A549 (cell line): ENCODE data around the gene CREB5. TPM values are rescaled to one million over a fixed set of nuclear protein-coding genes. Genes with fewer than 3 reads are reported as not detected.

Source experiments
- ATAC-seq, 2 experiments: fragments of 200-7000 bp in 1 of 2; fragments of >200 bp in 1 of 2; cut with Nextera tagmentation in 1 of 2; cut with Tn5 transposase in 1 of 2; 3 replicates each; pipeline versions ENCODE4 v1.8.0 to v1.9.1; 2018 to 2020; ENCODE audit warnings: mild to moderate bottlenecking in 1 of 2, moderate library complexity in 1 of 2
- CTCF ChIA-PET: fragments of 300-600 bp; sonication (Branson Sonifier 250); formaldehyde crosslinking; extraction: SDS; loops from one replicate; lab custom pipeline; 2021; ENCODE audit warnings: antibody characterized with exemption, inconsistent platforms; lab: Yijun Ruan, JAX
- POLR2A ChIA-PET: fragments of 350-600 bp; formaldehyde crosslinking; extraction: SDS; loops from one replicate; lab custom pipeline; 2021; ENCODE audit warnings: antibody characterized with exemption, inconsistent platforms; lab: Yijun Ruan, JAX
- DNase-seq, 2 experiments: peaks; one replicate each; pipeline versions ENCODE4 v3.0.0 to v3.0.0-alpha.2; 2011 to 2016; ENCODE audit warnings: low read depth in 1 of 2, low spot score in 1 of 2
- FAIRE-seq: peaks from 2 replicates; lab custom pipeline; 2011; peaks lifted over from hg19 to GRCh38; lab: Jason Lieb, UNC
- H3K27ac ChIP-seq, 2 experiments: fragments of >200 bp; sonication (Bioruptor Twin); formaldehyde crosslinking; 3 replicates each; pipeline ENCODE4 v1.5.1; 2016 to 2017
- H3K4me1 ChIP-seq: fragments of >200 bp; sonication (Bioruptor Twin); formaldehyde crosslinking; 3 replicates; pipeline ENCODE4 v1.6.1; 2016
- H3K4me2 ChIP-seq: fragments of >200 bp; sonication (Bioruptor Twin); formaldehyde crosslinking; 3 replicates; pipeline ENCODE4 v1.6.1; 2016
- H3K4me3 ChIP-seq: fragments of >200 bp; sonication (Bioruptor Twin); formaldehyde crosslinking; 3 replicates; pipeline ENCODE4 v1.5.1; 2016
- H3K9me3 ChIP-seq: fragments of >200 bp; sonication (Bioruptor Twin); formaldehyde crosslinking; 3 replicates; pipeline ENCODE4 v1.6.1; 2016
- CBX2 ChIP-seq: fragments of 200-600 bp; sonication (generic); IDR thresholded peaks from 2 replicates; pipeline ENCODE4 v1.6.1; 2016; ENCODE audit warnings: low read depth, mild to moderate bottlenecking, borderline replicate concordance
- CHD4 ChIP-seq: fragments of 200-600 bp; sonication (generic); IDR thresholded peaks from 2 replicates; pipeline ENCODE4 v1.6.1; 2016; ENCODE audit warnings: antibody characterized with exemption, mild to moderate bottlenecking, borderline replicate concordance
- FOSB ChIP-seq: fragments of 250-450 bp; sonication (Bioruptor Pico); IDR thresholded peaks from 2 replicates; pipeline ENCODE4 v1.5.0; 2020; ENCODE audit warnings: mild to moderate bottlenecking, moderate library complexity
- FOXS1 ChIP-seq: fragments of 250-450 bp; sonication (Bioruptor Pico); IDR thresholded peaks from 2 replicates; pipeline ENCODE4 v1.5.0; 2020; ENCODE audit warnings: mild to moderate bottlenecking, moderate library complexity
- HOXB5 ChIP-seq: fragments of 250-450 bp; sonication (Bioruptor Pico); IDR thresholded peaks from 2 replicates; pipeline ENCODE4 v1.5.0; 2020; ENCODE audit warnings: mild to moderate bottlenecking, moderate library complexity
- MYC ChIP-seq: IDR thresholded peaks from 2 replicates; pipeline ENCODE4 v1.6.1; 2012; ENCODE audit warnings: mild to moderate bottlenecking, inconsistent platforms, low read length, improper control_type of control experiment, borderline replicate concordance
- PHF8 ChIP-seq: fragments of 200-600 bp; sonication (generic); IDR thresholded peaks from 2 replicates; pipeline ENCODE4 v1.6.1; 2016; ENCODE audit warnings: low read depth, mild to moderate bottlenecking, antibody characterized with exemption, moderate library complexity, borderline replicate concordance
- POLR2A ChIP-seq: IDR thresholded peaks from 2 replicates; pipeline ENCODE4 v1.6.1; 2012; ENCODE audit warnings: mild to moderate bottlenecking, low read length
- RCOR1 ChIP-seq: fragments of 150-350 bp; IDR thresholded peaks from 2 replicates; pipeline ENCODE4 v1.6.1; 2014; ENCODE audit warnings: antibody characterized with exemption, low read length, low read depth
- SMC3 ChIP-seq: fragments of >200 bp; sonication (Bioruptor Twin); formaldehyde crosslinking; IDR thresholded peaks from 3 replicates; pipeline ENCODE4 v1.6.1; 2018; ENCODE audit warnings: inconsistent platforms
- ZC3H11A ChIP-seq: fragments of 450-650 bp; IDR thresholded peaks from 2 replicates; pipeline ENCODE4 v1.6.1; 2014; ENCODE audit warnings: antibody characterized with exemption, mild to moderate bottlenecking
- ZNF302 ChIP-seq: fragments of 250-450 bp; sonication (Bioruptor Pico); IDR thresholded peaks from 2 replicates; pipeline ENCODE4 v1.9.0; 2021; ENCODE audit warnings: inconsistent platforms, mild to moderate bottlenecking, moderate library complexity
- WGBS: methylation state at CpG from one replicate; pipeline ENCODE4 v1.1.6; 2017; ENCODE audit errors: missing lambda C conversion rate; 5-methylcytosine and 5-hydroxymethylcytosine counted together
- polyA plus RNA-seq, 4 experiments: library from polyadenylated mRNA; depleted of rRNA in 3 of 4; stranded (reverse); fragments of >200 nt; fragmentation: RNase III in 1 of 4; extraction: RNeasy Plus Mini Kit Qiagen cat#74134 plus additional on column Dnase treatment in 1 of 4; gene quantifications; 2 replicates in 3 of 4; 3 replicates in 1 of 4; pipeline ENCODE4 v1.2.3, GENCODE V29; 2011 to 2017
- TF ChIP-seq, protein P1 (sequence below): fragments of 450-650 bp; IDR thresholded peaks from 2 replicates; pipeline ENCODE4 v1.6.1; 2014; ENCODE audit warnings: antibody characterized with exemption
- TF ChIP-seq, protein P2 (sequence below): fragments of >200 bp; sonication (Bioruptor Twin); formaldehyde crosslinking; IDR thresholded peaks from 2 replicates; pipeline ENCODE4 v1.6.1; 2016
- TF ChIP-seq, protein P3 (sequence below): fragments of >200 bp; sonication (Bioruptor Twin); formaldehyde crosslinking; IDR thresholded peaks from 3 replicates; pipeline ENCODE4 v1.6.1; 2016
- TF ChIP-seq, protein P4 (sequence below): fragments of 200-600 bp; sonication (generic); IDR thresholded peaks from 2 replicates; pipeline ENCODE4 v1.6.1; 2016; ENCODE audit warnings: antibody characterized with exemption, mild to moderate bottlenecking, moderate library complexity

CREB5 gene
- polyA plus RNA-seq, 2 of the 4 experiments (the other 2 are of a cell fraction) = 0.61 to 1.5 TPM

DNA sequence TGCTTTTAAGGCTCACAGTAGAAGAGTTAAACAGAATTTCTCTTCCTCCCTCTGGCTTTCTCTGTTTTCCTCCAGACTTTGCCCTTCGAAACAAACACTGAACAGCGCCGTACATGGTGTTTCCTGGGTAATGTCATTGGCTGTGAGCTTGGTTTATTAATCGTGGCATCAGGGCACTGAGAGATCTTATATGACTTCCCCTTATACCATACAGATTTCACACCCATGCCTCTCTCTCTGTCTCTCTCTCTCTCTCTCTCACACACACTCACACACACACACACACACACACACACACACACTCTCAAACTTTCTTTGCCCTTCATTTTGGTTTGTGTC, 195.5 kb downstream of the CREB5 start:
- H3K4me2 ChIP-seq = no peak overlapping the region
- WGBS = 32% methylated on average over 4 of the region's 4 CpGs
- ATAC-seq (no peak), FAIRE-seq (no peak), DNase-seq (no peak)
- H3K4me3 ChIP-seq = no peak overlapping the region
- peaks cover 17% of the 10 kb centered on the region for H3K4me1 ChIP-seq
- H3K27ac ChIP-seq = no peak overlapping the region
- CTCF ChIA-PET = no interaction called here
- no peaks in the 10 kb centered on the region for H3K9me3 ChIP-seq
- POLR2A ChIA-PET = no interaction called here
- no peak for TF ChIP-seq FOSB (CRISPR knock-in tag)
- TF ChIP-seq CBX2 = no peak
- TF ChIP-seq ZNF302 (CRISPR knock-in tag) = no peak
- TF ChIP-seq PHF8 = no peak
- TF ChIP-seq, protein P1, sequence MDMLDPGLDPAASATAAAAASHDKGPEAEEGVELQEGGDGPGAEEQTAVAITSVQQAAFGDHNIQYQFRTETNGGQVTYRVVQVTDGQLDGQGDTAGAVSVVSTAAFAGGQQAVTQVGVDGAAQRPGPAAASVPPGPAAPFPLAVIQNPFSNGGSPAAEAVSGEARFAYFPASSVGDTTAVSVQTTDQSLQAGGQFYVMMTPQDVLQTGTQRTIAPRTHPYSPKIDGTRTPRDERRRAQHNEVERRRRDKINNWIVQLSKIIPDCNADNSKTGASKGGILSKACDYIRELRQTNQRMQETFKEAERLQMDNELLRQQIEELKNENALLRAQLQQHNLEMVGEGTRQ = no peak
- TF ChIP-seq POLR2A = no peak
- no peak for TF ChIP-seq MYC
- no peak for TF ChIP-seq SMC3
- no peak for TF ChIP-seq ZC3H11A
- TF ChIP-seq RCOR1 = no peak
- TF ChIP-seq, protein P2, sequence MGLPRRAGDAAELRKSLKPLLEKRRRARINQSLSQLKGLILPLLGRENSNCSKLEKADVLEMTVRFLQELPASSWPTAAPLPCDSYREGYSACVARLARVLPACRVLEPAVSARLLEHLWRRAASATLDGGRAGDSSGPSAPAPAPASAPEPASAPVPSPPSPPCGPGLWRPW = no peak

DNA sequence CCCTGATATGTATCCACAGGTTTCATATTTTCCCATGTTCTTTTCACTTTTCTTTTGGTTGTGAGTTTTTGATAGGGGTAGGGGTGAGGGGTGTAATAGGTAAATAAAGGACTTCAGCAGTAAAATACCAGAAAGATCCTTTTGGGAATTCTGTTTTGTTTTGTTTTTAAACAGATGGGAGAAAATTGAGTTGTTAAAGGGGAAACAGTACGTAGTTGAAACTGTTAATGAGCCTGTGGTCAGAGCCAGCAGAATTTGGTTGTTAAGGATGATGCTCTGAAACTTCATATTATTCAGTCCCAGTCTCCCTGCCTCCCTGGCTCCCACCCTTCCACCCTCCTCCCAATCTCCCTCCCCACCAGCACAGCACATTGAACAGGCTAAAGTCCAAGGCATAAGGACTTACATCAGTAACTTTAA, 195.9 kb downstream of the CREB5 start:
- TF ChIP-seq, protein P3, sequence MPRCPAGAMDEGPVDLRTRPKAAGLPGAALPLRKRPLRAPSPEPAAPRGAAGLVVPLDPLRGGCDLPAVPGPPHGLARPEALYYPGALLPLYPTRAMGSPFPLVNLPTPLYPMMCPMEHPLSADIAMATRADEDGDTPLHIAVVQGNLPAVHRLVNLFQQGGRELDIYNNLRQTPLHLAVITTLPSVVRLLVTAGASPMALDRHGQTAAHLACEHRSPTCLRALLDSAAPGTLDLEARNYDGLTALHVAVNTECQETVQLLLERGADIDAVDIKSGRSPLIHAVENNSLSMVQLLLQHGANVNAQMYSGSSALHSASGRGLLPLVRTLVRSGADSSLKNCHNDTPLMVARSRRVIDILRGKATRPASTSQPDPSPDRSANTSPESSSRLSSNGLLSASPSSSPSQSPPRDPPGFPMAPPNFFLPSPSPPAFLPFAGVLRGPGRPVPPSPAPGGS = no peak
- ATAC-seq = no peak
- no peak overlapping the region for H3K4me3 ChIP-seq
- WGBS = 80% methylated on average over 1 of the region's 1 CpG
- H3K9me3 ChIP-seq = no peaks in the 10 kb centered on the region
- H3K4me2 ChIP-seq = peak overlapping the region; percentile 31; the same call in 2 of the 3 replicates
- FAIRE-seq = no peak
- DNase-seq = no peak
- POLR2A ChIA-PET = no interaction called here
- no peak overlapping the region for H3K27ac ChIP-seq
- CTCF ChIA-PET = no interaction called here
- peaks cover 17% of the 10 kb centered on the region for H3K4me1 ChIP-seq

DNA sequence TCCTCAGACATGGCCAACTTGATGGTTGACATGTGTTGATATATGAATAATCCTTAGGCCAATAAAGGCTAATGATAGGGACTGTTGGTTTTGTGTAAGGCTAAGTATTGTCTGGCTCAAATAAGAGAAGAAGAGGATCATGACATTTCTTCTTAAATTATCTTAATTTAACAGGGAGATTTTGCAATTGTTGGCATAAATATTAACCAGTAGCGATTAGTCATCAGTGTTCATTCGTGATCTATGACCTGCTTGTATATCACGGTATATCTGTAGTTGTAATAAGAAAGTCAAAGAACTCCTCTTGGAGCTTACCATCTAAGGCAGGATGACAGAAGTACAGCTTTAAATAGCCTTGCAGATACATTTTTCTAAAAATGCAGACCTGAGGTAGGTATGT, 196.4 kb downstream of the CREB5 start:
- H3K4me2 ChIP-seq = peak overlapping the region; percentile 31; the same call in 2 of the 3 replicates
- ChIA-PET POLR2A (no interaction called here), CTCF (interaction anchor here (0.7 kb wide), 1 partner anchor 9 kb away, joined by 3 read pairs; no protein-coding TSS in a partner anchor)
- peaks cover 17% of the 10 kb centered on the region for H3K4me1 ChIP-seq
- WGBS = 11% methylated on average over 3 of the region's 3 CpGs
- H3K9me3 ChIP-seq = no peaks in the 10 kb centered on the region
- H3K4me3 ChIP-seq = no peak overlapping the region
- H3K27ac ChIP-seq = no peak overlapping the region
- TF ChIP-seq HOXB5 (CRISPR knock-in tag) = no peak
- TF ChIP-seq, protein P4, sequence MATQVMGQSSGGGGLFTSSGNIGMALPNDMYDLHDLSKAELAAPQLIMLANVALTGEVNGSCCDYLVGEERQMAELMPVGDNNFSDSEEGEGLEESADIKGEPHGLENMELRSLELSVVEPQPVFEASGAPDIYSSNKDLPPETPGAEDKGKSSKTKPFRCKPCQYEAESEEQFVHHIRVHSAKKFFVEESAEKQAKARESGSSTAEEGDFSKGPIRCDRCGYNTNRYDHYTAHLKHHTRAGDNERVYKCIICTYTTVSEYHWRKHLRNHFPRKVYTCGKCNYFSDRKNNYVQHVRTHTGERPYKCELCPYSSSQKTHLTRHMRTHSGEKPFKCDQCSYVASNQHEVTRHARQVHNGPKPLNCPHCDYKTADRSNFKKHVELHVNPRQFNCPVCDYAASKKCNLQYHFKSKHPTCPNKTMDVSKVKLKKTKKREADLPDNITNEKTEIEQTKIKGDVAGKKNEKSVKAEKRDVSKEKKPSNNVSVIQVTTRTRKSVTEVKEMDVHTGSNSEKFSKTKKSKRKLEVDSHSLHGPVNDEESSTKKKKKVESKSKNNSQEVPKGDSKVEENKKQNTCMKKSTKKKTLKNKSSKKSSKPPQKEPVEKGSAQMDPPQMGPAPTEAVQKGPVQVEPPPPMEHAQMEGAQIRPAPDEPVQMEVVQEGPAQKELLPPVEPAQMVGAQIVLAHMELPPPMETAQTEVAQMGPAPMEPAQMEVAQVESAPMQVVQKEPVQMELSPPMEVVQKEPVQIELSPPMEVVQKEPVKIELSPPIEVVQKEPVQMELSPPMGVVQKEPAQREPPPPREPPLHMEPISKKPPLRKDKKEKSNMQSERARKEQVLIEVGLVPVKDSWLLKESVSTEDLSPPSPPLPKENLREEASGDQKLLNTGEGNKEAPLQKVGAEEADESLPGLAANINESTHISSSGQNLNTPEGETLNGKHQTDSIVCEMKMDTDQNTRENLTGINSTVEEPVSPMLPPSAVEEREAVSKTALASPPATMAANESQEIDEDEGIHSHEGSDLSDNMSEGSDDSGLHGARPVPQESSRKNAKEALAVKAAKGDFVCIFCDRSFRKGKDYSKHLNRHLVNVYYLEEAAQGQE = no peak
- no peak for TF ChIP-seq CHD4
- no peak for TF ChIP-seq SMC3
- no peak for TF ChIP-seq FOXS1 (CRISPR knock-in tag)
- ATAC-seq = no peak
- DNase-seq = no peak
- no peak for FAIRE-seq
